GM18861 (cell line): ENCODE measurements around the gene INPPL1.

ENCODE experiments used
- ATAC-seq: cut with Tn5 transposase; IDR thresholded peaks from one replicate; pipeline ENCODE4 v1.9.1; 2021; ENCODE audit not compliant: unreplicated experiment

Gene INPPL1

GRCh38 chr11:72280726-72281315, 56.3 kb downstream of the INPPL1 start:
- no peak for ATAC-seq

- ATAC-seq = no peak
Observed at GRCh38 chr11:72283947-72284346, 59.4 kb downstream of the INPPL1 start.

GRCh38 chr11:72287293-72287692, 62.7 kb downstream of the INPPL1 start:
- no peak for ATAC-seq
